ENCODE measurements around the gene GPRIN3.

GRCh38 chr4:89299153-89299791, 8.3 kb downstream of the GPRIN3 start:
- TF ChIP-seq, protein P1, sequence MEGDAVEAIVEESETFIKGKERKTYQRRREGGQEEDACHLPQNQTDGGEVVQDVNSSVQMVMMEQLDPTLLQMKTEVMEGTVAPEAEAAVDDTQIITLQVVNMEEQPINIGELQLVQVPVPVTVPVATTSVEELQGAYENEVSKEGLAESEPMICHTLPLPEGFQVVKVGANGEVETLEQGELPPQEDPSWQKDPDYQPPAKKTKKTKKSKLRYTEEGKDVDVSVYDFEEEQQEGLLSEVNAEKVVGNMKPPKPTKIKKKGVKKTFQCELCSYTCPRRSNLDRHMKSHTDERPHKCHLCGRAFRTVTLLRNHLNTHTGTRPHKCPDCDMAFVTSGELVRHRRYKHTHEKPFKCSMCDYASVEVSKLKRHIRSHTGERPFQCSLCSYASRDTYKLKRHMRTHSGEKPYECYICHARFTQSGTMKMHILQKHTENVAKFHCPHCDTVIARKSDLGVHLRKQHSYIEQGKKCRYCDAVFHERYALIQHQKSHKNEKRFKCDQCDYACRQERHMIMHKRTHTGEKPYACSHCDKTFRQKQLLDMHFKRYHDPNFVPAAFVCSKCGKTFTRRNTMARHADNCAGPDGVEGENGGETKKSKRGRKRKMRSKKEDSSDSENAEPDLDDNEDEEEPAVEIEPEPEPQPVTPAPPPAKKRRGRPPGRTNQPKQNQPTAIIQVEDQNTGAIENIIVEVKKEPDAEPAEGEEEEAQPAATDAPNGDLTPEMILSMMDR (IDR thresholded peaks at IDR 0.05): no peak
- no peak for TF ChIP-seq POLR2A (IDR thresholded peaks at IDR 0.05)

Data from testis (tissue), 2 donors.